VCaP (cell line): ENCODE measurements around the gene CYTH3.

Source experiments
- H3K27ac ChIP-seq: fragments of 450-650 bp; 2 replicates; pipeline ENCODE4 v1.5.1; 2017
- CTCF ChIP-seq: fragments of 450-650 bp; conservative IDR thresholded peaks from 2 replicates; pipeline ENCODE4 v1.5.1; 2017; ENCODE audit warnings: mild to moderate bottlenecking, moderate library complexity

The CYTH3 gene

DNA sequence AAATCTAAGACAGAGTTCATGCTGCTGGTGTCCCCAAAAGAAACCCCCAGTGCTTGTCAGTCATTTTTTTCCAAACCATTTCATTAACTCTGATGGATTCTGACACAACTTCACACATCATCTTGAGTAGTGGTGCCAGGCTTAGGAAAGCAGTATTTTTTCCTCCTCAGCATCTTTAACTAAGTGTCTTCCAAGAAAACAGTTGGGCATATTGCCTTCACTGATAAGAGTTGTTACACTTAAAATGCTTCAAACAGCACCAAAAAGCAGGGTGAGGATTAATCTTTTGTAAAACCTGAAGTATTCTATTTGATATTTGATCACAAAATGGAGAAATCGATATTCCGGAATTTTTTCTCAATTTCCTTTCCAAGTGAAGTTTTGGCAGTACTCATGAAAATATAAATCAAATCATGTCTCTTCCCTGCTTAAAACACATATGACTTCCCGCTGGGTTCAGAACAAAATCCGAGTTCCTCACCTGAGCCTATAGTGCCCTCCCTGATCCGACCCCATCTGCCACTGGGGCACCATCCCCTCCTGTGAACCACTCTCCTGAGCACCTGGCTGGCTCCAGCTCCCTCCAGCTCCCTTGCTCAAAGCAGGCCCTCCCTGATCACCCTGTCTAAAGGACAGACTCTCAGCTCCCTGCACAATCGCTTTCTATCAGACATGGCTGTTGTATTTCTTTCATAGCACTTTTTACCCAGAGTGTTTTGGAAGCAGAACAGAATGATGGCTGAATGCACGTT is 61.6 kb downstream of the CYTH3 start:
- H3K27ac ChIP-seq = no peak overlapping the region
- no peak for TF ChIP-seq CTCF

DNA sequence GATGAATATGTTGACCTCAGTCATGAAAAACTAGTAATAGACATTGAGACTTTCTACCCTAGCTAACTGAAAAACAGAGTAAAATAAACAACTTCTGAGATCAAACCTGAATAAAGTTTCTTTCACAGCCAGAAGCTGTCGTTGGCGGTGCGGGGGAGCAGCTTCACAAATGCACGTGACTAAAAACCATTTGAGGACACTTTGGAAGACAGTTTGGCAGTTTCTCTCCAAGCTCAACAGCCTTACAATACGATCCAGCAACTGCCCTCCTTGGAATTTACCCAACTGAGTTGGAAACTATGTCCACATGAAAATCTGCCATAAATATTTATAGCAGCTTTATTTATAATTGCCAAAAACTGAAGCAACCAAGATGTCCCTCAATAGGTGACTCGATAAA is 63.1 kb downstream of the CYTH3 start:
- no peak for TF ChIP-seq CTCF
- H3K27ac ChIP-seq = no peak overlapping the region

GRCh38 chr7:6208573-6209328 is 63.7 kb downstream of the CYTH3 start:
- H3K27ac ChIP-seq = no peak overlapping the region
- no peak for TF ChIP-seq CTCF

DNA sequence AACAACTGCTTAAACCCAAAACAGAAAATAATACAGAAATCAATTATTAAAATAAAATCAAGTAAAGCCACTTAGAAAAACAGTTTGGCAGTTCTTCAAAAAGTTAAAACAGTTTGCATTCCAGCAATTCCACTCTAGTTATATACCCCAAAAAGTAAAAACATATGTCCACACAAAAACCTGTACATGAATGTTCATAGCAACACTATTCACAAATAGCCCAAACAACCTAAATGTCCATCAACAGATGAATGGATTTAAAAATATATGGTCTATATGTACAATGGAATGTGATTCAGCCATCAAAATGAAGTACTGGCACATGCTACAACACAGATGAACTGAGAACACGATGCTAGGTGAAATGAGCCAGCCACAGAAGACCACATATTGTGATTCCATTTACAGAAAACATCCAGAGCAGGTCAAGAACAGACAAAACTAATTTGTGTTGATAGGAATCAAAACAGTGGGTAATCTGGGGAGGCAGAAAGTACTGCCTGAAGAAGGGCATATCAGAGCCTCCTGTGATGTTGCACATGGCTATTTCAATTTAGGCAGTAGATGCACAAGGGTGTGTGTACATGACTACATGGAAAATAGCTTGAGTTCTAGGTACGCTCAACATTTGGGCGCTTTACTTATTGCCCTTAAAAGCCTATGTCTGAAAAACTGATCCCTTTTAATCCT is 66.3 kb downstream of the CYTH3 start:
- TF ChIP-seq CTCF = no peak
- H3K27ac ChIP-seq = no peak overlapping the region

DNA sequence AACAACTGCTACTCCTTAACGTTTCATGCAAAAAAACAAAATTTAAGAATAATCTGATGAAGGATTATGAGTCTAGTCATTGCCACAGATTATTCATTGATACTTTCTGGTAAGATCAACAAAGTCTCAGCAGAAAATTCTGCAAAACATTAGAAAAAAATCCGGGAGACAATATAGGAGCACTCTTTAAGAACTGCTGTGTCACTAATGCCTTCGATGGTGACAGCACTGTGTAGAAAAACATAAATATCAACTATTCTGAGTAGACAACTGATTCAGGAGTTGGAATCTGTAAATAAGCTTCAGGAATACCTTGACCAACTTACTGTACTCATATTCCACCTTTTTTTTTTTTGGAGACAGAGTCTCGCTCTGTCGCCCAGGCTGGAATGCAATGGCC is 69.0 kb downstream of the CYTH3 start:
- H3K27ac ChIP-seq = no peak overlapping the region
- TF ChIP-seq CTCF = no peak

GRCh38 chr7:6202117-6202516 is 70.3 kb downstream of the CYTH3 start:
- H3K27ac ChIP-seq = no peak overlapping the region
- no peak for TF ChIP-seq CTCF

- H3K27ac ChIP-seq = no peak overlapping the region
- no peak for TF ChIP-seq CTCF
Observed at GRCh38 chr7:6200971-6201370, 71.5 kb downstream of the CYTH3 start.
